GM13976 (cell line): ENCODE data around the gene PIP5K1B.

Source experiments
- DNase-seq: peaks from one replicate; pipeline ENCODE4 v3.0.0; 2012; ENCODE audit warnings: low spot score
- in situ Hi-C: fragments of 300-500 bp; cut with MboI; formaldehyde crosslinking; loops from one replicate; pipeline ENCODE4 v1.12.0; 2022; ENCODE audit warnings: low sequenced_read_pairs, mixed read lengths, inconsistent platforms; ENCODE audit not compliant: unreplicated experiment
- TF ChIP-seq, protein P1 (sequence below): IDR thresholded peaks from 2 replicates; pipeline ENCODE4 v1.5.1; 2012; ENCODE audit warnings: borderline replicate concordance, mild to moderate bottlenecking; ENCODE audit not compliant: insufficient read depth; ENCODE audit errors: extremely low read depth, missing control alignments, control extremely low read depth

Gene PIP5K1B

DNA sequence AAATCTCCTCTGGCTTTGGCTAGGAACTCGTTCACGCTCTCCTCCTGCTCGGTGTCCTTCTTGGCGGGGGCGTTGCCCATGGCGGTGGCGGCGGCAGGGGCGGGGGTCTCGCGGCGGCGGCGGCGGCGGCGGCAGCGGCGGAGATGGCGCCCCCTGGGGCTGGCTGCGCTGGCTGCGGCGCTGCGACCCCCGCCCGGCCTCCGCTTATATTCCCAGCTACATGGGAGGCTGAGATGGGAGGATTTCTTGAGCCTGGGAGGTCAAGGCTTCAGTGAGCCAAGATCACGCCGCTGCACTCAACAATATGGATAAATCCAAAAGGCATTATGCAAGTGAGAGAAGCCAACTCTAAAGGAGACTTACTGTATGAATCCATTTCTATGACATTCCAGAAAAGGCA, 309.0 kb downstream of the PIP5K1B start, which contains the start of gene PRKACG:
Gene PRKACG, minus strand, starts transcription at position 101 of the 400 bp plus-strand sequence. Its CDS starts 21 bp downstream, at position 80.
- TF ChIP-seq, protein P1, sequence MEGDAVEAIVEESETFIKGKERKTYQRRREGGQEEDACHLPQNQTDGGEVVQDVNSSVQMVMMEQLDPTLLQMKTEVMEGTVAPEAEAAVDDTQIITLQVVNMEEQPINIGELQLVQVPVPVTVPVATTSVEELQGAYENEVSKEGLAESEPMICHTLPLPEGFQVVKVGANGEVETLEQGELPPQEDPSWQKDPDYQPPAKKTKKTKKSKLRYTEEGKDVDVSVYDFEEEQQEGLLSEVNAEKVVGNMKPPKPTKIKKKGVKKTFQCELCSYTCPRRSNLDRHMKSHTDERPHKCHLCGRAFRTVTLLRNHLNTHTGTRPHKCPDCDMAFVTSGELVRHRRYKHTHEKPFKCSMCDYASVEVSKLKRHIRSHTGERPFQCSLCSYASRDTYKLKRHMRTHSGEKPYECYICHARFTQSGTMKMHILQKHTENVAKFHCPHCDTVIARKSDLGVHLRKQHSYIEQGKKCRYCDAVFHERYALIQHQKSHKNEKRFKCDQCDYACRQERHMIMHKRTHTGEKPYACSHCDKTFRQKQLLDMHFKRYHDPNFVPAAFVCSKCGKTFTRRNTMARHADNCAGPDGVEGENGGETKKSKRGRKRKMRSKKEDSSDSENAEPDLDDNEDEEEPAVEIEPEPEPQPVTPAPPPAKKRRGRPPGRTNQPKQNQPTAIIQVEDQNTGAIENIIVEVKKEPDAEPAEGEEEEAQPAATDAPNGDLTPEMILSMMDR, result no peak
- DNase-seq, result no peak
- in situ Hi-C loops, result no loop called here

DNA sequence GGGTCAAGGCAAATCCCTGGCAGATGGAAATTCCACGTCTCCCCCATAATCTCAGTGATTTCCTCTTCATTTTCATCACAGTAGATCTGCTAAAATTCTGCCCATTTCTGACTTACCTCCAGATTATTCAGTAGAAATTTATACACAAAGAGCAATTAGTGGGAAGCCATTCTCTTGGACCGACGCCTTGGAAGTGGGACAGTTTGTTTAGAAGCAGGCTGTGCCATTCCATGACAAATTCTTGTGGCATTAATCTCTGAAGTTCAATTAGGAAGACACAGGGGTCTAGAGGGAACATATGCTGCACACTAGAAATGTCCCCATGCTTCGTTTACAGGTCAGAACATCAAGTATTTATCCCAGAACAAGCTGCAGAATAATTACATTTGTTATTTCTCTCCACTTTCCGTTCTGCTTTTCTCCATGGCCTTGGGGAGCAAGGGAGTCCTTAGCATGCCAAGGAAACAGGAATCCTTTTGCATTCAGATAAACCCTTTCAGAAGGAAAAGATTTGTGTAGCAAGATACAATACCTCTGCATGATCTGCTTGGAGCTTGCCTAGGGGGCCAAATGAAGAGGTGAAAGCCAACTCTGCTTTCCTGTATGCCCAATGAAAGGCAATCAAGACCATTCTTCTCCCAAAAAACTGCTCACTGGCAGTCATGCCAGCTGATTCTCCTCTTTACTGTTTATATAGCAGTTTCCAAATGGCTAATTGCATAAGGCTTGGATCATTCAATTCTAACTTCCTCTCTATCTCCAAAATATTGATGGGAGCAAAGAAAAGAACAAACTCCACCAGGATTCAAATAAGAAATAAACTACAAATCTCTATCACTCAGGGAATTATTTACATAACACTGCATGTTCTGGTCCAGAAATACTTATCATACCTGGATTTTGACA, 311.4 kb downstream of the PIP5K1B start:
- TF ChIP-seq, protein P1, result no peak
- in situ Hi-C loops, result no loop called here
- no peak for DNase-seq

DNA sequence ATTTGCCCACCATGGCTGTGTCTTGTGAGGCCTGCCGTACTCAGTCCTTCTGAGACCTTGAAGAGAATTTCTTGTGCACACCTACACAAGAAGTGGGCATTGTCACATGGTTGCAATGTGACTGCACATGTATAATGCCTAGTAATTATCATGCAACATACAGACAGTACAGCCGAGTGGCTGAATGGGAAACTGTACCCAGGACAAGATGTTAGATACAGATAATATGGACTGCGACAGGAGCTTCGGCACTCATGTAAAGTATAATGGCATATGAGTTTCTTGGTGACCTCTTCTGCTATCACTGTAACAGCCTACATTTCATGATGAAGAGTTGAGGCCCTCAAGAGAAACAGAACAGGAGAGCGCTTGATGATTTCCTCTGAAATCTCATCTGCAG, 313.7 kb downstream of the PIP5K1B start:
- TF ChIP-seq, protein P1, result no peak
- in situ Hi-C loops, result no loop called here
- DNase-seq, result no peak

DNA sequence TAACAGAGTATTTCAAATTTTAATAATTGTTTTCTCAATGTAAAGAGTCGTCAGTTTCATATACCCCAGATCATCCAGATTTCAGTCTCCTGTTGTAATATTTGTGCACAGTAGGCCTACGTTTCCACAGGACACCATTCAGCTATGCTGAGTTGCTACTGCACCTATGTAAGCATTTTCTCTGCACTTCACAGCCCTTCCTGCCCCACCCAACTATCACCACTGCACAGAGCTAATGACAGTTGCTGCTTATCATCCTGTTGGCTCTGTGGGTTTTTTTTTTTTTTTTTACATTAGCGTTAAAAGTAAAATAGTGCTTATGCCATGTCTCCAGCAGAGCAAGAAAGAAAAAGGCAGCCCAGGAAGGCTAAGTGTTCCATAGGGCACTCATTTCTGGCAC, 314.8 kb downstream of the PIP5K1B start:
- DNase-seq, result no peak
- TF ChIP-seq, protein P1, result no peak
- in situ Hi-C loops, result loop anchor here (10.0 kb wide), 1 partner anchor 335 kb away; no protein-coding TSS in a partner anchor

DNA sequence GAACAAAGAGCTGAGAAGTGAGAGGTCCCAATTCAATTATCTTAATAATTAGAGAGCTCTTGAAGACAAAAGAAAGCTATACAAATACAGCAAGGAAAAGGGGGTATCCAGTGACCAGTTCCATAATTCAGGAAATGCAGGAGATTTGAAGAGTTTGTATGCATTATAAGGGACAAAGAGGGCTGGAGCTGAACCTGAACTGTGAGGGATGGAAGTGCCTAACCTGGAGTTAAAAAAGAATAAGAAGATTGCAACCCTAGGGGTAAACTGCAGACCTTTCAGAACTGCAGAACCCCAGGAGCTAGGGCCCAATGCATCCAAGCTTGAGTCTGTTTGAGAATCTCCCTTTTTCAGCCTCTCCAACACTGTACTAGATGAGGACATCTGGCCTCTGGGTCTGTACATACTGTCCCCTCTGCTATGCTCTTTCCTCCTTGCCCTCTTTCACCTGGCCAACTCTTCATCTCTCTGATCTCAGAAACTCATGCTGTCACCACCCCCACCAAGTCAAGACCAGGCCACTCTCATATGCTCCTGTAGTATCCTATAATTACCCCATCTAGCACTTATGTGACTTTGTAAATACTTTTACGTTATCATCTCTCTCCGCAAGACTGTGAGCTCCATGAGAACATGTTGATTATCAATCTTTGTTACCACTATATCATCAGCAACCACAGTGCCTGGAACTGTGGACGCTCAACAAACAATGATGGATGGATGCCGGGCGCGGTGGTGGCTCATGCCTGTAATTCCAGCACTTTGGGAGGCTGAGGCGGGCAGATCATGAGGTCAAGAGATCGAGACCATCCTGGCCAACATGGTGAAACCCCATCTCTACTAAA, 315.5 kb downstream of the PIP5K1B start:
- DNase-seq, result no peak
- in situ Hi-C loops, result loop anchor here (10.0 kb wide), 1 partner anchor 336 kb away; no protein-coding TSS in a partner anchor

DNA sequence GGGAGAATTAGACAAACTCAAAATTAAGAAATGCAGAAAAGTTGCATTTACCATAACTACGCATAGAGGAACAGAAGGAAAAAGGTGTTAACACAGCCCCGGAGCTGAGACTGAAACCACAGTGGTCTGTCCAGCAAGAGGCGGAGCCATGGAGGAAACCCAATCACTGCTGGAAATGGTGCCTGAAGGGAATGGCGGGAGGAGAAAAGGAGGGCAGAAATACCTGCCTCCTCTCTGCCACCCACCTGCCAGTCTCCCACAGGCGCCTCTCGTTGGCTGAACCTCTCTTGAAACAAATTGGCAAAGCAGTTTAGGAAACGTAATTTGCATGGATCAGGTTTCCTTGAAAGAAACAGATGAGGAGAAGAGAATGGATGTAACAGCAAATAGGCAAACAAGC, 318.6 kb downstream of the PIP5K1B start:
- TF ChIP-seq, protein P1, result no peak
- in situ Hi-C loops, result loop anchor here (10.0 kb wide), 1 partner anchor 339 kb away; no protein-coding TSS in a partner anchor
- no peak for DNase-seq

More for the DNA sequence above, 315.5 kb downstream of the PIP5K1B start:
- TF ChIP-seq, protein P1, result no peak
